HFFc6 (cell line): ENCODE measurements around the gene C14orf119. TPM values are rescaled to one million over a fixed set of nuclear protein-coding genes. Genes with fewer than 3 reads are reported as not detected.

Experiments used
- DNase-seq: peaks from one replicate; pipeline ENCODE4 v3.0.0-alpha.2; 2018
- H3K27ac Mint-ChIP-seq: 2 replicates; pipeline ENCODE4 v1.8.0; 2020; ENCODE audit warnings: mild to moderate bottlenecking, mixed read lengths
- H3K27me3 Mint-ChIP-seq: 2 replicates; pipeline ENCODE4 v1.8.0; 2021; ENCODE audit warnings: mild to moderate bottlenecking, moderate library complexity, mixed read lengths; ENCODE audit not compliant: insufficient read depth
- H3K36me3 Mint-ChIP-seq: 2 replicates; pipeline ENCODE4 v1.8.0; 2021; ENCODE audit warnings: low read depth, mixed read lengths
- H3K4me1 Mint-ChIP-seq: 2 replicates; pipeline ENCODE4 v1.8.0; 2020; ENCODE audit warnings: low read depth, mixed read lengths
- H3K4me3 Mint-ChIP-seq: 2 replicates; pipeline ENCODE4 v1.8.0; 2020; ENCODE audit warnings: mild to moderate bottlenecking, moderate library complexity, mixed read lengths
- H3K9me3 Mint-ChIP-seq: 2 replicates; pipeline ENCODE4 v1.8.0; 2020; ENCODE audit warnings: mild to moderate bottlenecking, mixed read lengths
- CTCF ChIP-seq: fragments of 200-600 bp; sonication (generic); IDR thresholded peaks from 2 replicates; pipeline ENCODE4 v1.5.0; 2021; ENCODE audit warnings: antibody characterized with exemption, mild to moderate bottlenecking
- total RNA-seq, 6 experiments: library from RNA; stranded (reverse); fragmentation: NEBNext Ultra II Directional; extraction: Animal tissue kit (Norgen Biotek cat#: 25700); gene quantifications; 2 replicates in 1 of 6; 3 replicates in 5 of 6; pipeline ENCODE4 v1.2.3, GENCODE V29; 2021

Gene C14orf119
- total RNA-seq, 6 experiments from 2014 or later = 85.0 to 117 (median 103) TPM

- peak; percentile 43 for TF ChIP-seq CTCF
- Mint-ChIP-seq H3K4me3 (no peak overlapping the region), H3K27me3 (no peaks in the 10 kb centered on the region), H3K9me3 (no peaks in the 10 kb centered on the region), H3K4me1 (peaks cover 40% of the 10 kb centered on the region), H3K27ac (no peak overlapping the region), H3K36me3 (peaks cover 26% of the 10 kb centered on the region)
- DNase-seq = no peak
Measured at GRCh38 chr14:23093991-23094665, 1.2 kb upstream of the C14orf119 start.

GRCh38 chr14:23094666-23095195, 574 bp upstream of the C14orf119 start, which contains the start of gene ACIN1:
Gene ACIN1, minus strand, starts transcription at chr14:23095136. Its CDS starts 24 bp downstream, at chr14:23095112.
- peaks cover 24% of the 10 kb centered on the region for H3K36me3 Mint-ChIP-seq
- H3K27me3 Mint-ChIP-seq = no peaks in the 10 kb centered on the region
- peak; percentile 64 for DNase-seq
- peaks cover 40% of the 10 kb centered on the region for H3K4me1 Mint-ChIP-seq
- H3K4me3 Mint-ChIP-seq = no peak within 1 kb of the TSS
- TF ChIP-seq CTCF = no peak; the same call in 1 of the 2 replicates
- H3K9me3 Mint-ChIP-seq = no peaks in the 10 kb centered on the region
- H3K27ac Mint-ChIP-seq = no peak within 1 kb of the TSS

GRCh38 chr14:23097786-23098185, 2.5 kb downstream of the C14orf119 start:
- Mint-ChIP-seq H3K27me3 (no peaks in the 10 kb centered on the region), H3K27ac (peak overlapping the region; percentile 30; the same call in 1 of the 2 replicates), H3K4me1 (peaks cover 22% of the 10 kb centered on the region), H3K4me3 (no peak overlapping the region), H3K9me3 (no peaks in the 10 kb centered on the region), H3K36me3 (peaks cover 9% of the 10 kb centered on the region)
- no peak for TF ChIP-seq CTCF
- DNase-seq = no peak

GRCh38 chr14:23099212-23099861, 4.0 kb downstream of the C14orf119 start:
- H3K4me1 Mint-ChIP-seq = peaks cover 16% of the 10 kb centered on the region
- no peak overlapping the region for H3K27ac Mint-ChIP-seq
- H3K9me3 Mint-ChIP-seq = no peaks in the 10 kb centered on the region
- no peaks in the 10 kb centered on the region; the same call in 1 of the 2 replicates for H3K27me3 Mint-ChIP-seq
- H3K36me3 Mint-ChIP-seq = peaks cover 4% of the 10 kb centered on the region; the same call in 1 of the 2 replicates
- peak; percentile 17; the same call in 1 of the 2 replicates for TF ChIP-seq CTCF
- DNase-seq = no peak
- H3K4me3 Mint-ChIP-seq = no peak overlapping the region

- peaks cover 4% of the 10 kb centered on the region; the same call in 1 of the 2 replicates for H3K36me3 Mint-ChIP-seq
- H3K9me3 Mint-ChIP-seq = no peaks in the 10 kb centered on the region
- no peaks in the 10 kb centered on the region; the same call in 1 of the 2 replicates for H3K27me3 Mint-ChIP-seq
- no peak for DNase-seq
- H3K4me3 Mint-ChIP-seq = no peak overlapping the region
- no peak for TF ChIP-seq CTCF
- H3K4me1 Mint-ChIP-seq = peaks cover 28% of the 10 kb centered on the region
- no peak overlapping the region for H3K27ac Mint-ChIP-seq
Measured at GRCh38 chr14:23101213-23101970, 6.1 kb downstream of the C14orf119 start.
